Astrocyte of the hippocampus (primary cell): ENCODE data around the gene CT45A9.
"Not testable (repeated sequence)": the region's sequence is repeated elsewhere in the genome, so short reads cannot be mapped to it uniquely, and the experiment has no call there.

Experiments used
- DNase-seq: peaks from one replicate; pipeline ENCODE4 v3.0.0; 2011; ENCODE audit warnings: low read depth, low spot score

CT45A9 gene

GRCh38 chrX:135871712-135872111 lies at the start of gene CT45A9:
Gene CT45A9 (minus strand): TSS chrX:135871812. CDS start chrX:135868061, 3,751 bp downstream.
- not testable (repeated sequence) for DNase-seq

GRCh38 chrX:135920516-135920915 lies 48.9 kb upstream of the CT45A9 start:
- not testable (repeated sequence) for DNase-seq

GRCh38 chrX:135914404-135914803 lies 42.8 kb upstream of the CT45A9 start:
- no peak for DNase-seq

GRCh38 chrX:135910251-135910650 lies 38.6 kb upstream of the CT45A9 start:
- no peak for DNase-seq

- no peak for DNase-seq
These were observed 21.7 kb upstream of the CT45A9 start, which contains the start of the genes CT45A10 and SAGE1 for GRCh38 chrX:135893294-135893817. Gene CT45A10 (minus strand): TSS chrX:135893444. CDS start chrX:135885344, 8,100 bp downstream. Gene SAGE1 (plus strand): TSS chrX:135893716. CDS start chrX:135896243, 2,527 bp downstream.

- DNase-seq: no peak
These were observed 21.2 kb upstream of the CT45A9 start for GRCh38 chrX:135892781-135893180.

GRCh38 chrX:135890087-135890585 lies 18.5 kb upstream of the CT45A9 start:
- DNase-seq: no peak

GRCh38 chrX:135888976-135889375 lies 17.4 kb upstream of the CT45A9 start:
- DNase-seq: not testable (repeated sequence)

GRCh38 chrX:135888230-135888629 lies 16.6 kb upstream of the CT45A9 start:
- not testable (repeated sequence) for DNase-seq

- DNase-seq: not testable (repeated sequence)
These were observed 11.1 kb upstream of the CT45A9 start for GRCh38 chrX:135882741-135883140.

- not testable (repeated sequence) for DNase-seq
These were observed 17.2 kb downstream of the CT45A9 start, which contains the start of gene CT45A8 for GRCh38 chrX:135854438-135854837. Gene CT45A8 (minus strand): TSS chrX:135854538. CDS start chrX:135850783, 3,755 bp downstream.

- DNase-seq: not testable (repeated sequence)
These were observed 34.4 kb downstream of the CT45A9 start, which contains the start of gene CT45A7 for GRCh38 chrX:135837180-135837579. Gene CT45A7 (minus strand): TSS chrX:135837280. CDS start chrX:135833533, 3,747 bp downstream.

- DNase-seq: not testable (repeated sequence)
These were observed 51.7 kb downstream of the CT45A9 start, which contains the start of gene CT45A2 for GRCh38 chrX:135819912-135820311. Gene CT45A2 (minus strand): TSS chrX:135820012. CDS start chrX:135816265, 3,747 bp downstream.
